Endometrium (tissue), 2 donors: ENCODE measurements around the gene ARHGAP45.
"Not testable (repeated sequence)": the region's sequence is repeated elsewhere in the genome, so short reads cannot be mapped to it uniquely, and the experiment has no call there.

Source experiments
- FAIRE-seq: peaks from 2 replicates; lab custom pipeline; 2012; peaks lifted over from hg19 to GRCh38; lab: Jason Lieb, UNC
- donor health status: control.
- donor health status: control.

ARHGAP45 gene, protein sequence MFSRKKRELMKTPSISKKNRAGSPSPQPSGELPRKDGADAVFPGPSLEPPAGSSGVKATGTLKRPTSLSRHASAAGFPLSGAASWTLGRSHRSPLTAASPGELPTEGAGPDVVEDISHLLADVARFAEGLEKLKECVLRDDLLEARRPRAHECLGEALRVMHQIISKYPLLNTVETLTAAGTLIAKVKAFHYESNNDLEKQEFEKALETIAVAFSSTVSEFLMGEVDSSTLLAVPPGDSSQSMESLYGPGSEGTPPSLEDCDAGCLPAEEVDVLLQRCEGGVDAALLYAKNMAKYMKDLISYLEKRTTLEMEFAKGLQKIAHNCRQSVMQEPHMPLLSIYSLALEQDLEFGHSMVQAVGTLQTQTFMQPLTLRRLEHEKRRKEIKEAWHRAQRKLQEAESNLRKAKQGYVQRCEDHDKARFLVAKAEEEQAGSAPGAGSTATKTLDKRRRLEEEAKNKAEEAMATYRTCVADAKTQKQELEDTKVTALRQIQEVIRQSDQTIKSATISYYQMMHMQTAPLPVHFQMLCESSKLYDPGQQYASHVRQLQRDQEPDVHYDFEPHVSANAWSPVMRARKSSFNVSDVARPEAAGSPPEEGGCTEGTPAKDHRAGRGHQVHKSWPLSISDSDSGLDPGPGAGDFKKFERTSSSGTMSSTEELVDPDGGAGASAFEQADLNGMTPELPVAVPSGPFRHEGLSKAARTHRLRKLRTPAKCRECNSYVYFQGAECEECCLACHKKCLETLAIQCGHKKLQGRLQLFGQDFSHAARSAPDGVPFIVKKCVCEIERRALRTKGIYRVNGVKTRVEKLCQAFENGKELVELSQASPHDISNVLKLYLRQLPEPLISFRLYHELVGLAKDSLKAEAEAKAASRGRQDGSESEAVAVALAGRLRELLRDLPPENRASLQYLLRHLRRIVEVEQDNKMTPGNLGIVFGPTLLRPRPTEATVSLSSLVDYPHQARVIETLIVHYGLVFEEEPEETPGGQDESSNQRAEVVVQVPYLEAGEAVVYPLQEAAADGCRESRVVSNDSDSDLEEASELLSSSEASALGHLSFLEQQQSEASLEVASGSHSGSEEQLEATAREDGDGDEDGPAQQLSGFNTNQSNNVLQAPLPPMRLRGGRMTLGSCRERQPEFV

DNA sequence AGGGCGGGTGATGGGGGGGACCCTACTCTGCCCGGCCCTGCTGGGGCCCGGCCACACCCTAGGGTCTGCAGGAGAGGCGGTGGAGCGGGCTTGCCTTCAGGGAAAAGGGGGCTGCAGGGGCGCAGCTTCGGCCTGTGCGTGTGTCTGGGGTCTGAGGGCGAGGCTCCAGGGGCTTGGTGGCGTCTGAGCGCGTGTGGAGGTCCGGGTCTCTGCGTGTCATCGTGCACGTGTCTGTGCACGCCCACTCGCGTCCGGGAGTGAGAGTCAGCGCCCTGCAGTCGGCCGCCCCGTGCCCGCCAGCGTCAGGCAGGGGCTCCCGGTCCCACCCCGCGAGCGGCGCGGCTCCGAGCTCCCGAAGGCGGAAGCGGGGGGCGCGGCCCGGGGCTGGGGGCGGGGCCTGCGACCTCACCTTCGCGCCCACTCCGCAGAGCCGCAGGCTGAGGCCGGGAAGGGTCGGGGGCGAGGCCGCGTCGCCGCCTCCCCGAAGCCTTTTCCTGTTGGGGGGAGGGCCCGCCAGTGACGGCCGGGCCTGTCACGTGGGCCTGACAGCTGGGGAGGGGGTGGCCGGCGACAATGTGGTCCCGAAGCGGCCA, at the start of gene ARHGAP45:
Gene ARHGAP45 (plus strand): TSS at position 420 of the 593 bp plus-strand sequence. CDS start 239 bp downstream, outside the sequence.
- no peak for FAIRE-seq

DNA sequence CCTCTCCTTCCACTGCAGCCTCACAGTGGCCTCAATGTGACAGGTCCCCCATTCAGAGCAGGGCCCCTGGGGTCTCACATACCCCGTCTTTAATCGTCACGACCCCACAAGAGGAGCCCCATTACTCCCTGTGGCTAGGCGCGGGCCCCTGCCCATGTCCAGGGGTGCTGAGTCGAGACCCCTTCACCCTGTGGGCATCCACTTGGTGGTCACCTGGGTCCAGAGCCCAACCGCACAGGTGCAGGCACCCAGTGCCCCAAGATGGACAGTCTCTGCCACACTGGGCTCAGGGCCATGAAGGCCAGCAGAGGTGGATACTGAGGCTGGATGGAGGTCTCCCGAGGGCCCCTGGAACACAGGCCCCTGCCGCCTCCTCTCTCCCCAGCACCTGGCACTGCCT, 49.1 kb upstream of the ARHGAP45 start:
- no peak for FAIRE-seq

DNA sequence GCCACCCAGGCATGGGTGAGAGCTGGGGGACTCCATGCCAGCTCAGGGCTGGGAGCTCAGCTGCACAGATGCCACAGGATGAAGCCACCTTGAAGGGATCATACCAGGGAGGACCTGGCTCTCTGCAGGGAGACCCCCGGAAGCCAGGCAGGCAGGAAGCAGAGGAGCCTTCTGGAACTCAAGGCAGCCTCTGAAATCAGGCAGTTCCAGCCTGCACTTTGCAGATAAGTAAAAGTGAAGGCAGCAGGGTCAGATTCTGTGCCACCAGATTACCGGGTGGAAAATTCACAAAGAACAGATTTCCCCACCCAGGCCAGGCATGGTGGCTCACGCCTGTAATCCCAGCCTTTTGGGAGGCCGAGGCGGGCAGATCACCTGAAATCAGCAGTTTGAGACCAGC, 48.6 kb upstream of the ARHGAP45 start:
- no peak for FAIRE-seq

DNA sequence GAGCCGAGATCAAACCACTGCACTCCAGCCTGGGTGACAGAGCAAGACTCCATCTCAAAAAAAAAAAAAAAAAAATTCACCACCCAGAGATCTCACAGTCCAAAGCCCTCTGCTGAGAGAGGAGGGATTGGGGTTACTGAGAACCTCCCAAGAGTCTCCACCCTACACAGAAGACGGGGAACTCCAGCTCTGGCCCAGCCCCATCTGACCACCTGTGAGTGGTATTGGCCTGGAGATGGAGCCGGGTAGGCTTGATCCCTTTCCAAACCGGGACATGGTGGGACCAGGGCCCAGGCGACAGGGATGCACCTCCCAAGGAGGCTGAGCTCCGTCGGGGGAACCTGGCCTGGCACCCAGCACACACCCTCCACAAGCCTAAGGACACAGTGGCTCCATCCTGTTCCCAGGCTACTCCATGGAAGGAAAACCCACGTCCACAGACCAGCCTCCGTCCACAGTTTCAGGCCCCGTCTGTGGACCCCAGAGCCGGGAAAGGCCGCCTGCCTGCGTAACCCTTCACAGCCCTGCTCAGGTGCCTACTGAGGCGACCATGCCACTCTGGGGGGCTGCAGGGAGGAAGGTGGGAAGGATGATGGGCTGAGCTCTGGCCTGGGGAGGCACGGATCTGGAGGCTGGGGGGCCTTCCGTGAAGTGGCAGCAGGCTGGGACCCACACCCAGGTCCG, 47.9 kb upstream of the ARHGAP45 start:
- FAIRE-seq, result no peak

DNA sequence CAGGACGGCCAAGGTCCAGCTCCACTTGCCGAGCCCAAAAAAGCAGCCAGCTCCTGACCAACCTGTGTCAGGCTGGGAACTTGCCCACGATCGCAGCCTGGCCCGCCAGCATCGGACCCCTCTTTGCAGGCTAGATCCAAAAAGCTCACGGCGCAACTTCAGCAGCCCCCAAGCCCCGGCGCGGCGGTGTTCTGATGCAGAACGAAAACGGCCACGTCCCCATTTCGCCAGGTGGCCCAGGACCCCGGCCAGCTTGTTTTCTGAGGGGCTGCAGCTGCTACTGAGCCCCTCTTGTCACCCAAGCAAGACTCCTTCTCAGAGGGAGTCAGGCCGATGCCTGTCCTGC, 47.4 kb upstream of the ARHGAP45 start:
- no peak for FAIRE-seq

DNA sequence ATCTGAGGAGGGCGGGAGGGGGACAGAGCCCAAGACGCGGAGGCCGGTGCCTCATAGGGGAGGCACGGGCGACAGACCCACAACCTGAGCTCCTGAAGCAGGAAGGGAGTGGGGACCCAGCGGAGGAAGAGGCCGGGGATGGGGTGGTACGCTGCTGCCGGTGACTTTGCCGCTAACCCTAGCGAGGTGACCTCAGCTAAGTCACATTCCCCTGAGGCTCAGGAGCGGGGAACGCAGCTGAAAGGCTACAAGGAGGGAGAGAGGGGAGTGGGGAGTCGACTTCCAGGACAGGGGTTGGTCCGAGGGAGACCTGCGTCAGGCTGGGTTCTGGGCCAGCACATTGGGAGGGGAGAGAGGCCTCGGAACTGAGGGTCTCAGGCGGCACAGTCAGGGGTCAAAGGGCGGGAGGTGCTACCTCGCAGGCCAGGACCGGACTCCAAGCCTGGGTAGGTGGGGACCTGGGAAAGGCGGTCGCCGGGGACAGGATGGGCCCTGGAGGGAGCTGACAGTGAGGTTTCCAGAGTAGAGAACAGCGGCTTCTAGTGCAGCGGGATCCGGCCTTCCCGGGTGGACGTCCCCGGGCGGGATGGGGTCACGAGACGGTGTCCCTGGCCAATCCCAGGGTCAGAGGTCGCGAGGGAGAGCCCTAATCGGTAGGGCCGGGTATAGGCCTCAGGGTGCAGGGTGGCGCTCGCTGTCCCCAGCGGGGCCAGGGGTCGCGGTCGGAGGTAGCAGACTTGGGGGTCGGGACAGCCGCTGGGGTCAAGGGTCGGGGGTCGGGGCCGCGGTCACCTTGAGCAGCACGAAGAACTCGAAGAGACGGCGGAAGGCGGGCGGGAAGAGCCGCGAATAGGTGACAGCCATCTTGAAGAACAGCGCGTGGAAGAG, 46.7 kb upstream of the ARHGAP45 start:
- no peak for FAIRE-seq

DNA sequence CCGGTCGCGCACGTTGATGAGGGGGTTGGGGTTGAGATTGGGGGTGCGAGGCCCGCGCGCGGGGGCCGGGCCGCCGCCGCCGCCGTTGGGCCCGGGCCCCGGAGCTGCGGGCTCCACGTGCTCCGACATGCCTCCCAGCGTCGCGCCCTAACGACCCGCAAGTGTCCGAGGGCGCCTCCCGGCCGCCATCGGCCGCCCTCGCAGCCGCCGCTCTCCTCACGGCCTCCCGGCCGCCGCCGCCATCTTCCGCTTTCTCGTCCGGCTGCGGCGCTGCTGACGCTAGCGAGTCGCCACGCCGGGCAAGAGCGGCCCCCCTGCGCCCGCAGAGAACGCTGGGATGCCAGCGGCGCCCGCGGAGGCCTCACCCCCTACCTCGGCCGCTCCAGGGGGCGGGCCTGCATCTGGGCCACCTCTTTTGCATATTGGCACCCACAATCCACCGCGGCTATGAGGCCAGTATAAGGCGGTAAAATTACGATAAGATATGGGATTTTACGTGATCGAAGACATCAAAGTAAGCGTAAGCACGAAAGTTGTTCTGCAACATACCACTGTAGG, 46.0 kb upstream of the ARHGAP45 start, which contains the start of gene TMEM259:
Gene TMEM259 (minus strand): TSS at position 256 of the 558 bp plus-strand sequence. CDS start 127 bp downstream, at position 129.
- FAIRE-seq, result no peak

DNA sequence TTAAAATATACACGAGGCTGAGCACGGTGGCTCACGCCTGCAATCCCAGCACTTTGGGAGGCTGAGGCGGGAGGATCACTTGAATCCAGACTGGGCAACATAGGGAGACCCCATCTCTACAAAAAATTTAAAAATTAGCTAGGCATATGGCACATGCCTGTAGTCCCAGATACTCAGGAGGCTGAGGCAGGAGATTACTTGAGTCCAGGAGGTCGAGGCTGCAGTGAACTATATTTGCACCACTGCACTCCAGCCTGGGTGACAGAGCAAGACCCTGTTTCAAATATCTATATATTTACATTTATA, 43.1 kb upstream of the ARHGAP45 start:
- not testable (repeated sequence) for FAIRE-seq

DNA sequence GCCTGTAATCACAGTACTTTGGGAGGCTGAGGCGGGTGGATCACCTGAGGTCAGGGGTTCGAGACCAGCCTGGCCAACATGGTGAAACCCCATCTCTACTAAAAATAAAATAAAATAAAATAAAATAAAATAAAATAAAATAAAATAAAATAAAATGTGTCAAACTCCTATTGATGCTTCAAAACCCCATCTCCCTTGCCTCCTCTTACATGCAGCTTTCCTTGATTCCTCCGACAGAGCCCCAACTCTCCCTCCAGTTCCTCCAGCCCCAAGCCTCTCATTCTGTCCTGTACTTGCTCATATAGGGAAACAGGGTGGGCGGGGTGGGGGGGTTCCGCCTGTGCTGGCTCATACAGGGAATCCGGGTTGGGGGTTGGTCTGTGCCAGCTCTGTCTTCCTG, 41.9 kb upstream of the ARHGAP45 start:
- not testable (repeated sequence) for FAIRE-seq

DNA sequence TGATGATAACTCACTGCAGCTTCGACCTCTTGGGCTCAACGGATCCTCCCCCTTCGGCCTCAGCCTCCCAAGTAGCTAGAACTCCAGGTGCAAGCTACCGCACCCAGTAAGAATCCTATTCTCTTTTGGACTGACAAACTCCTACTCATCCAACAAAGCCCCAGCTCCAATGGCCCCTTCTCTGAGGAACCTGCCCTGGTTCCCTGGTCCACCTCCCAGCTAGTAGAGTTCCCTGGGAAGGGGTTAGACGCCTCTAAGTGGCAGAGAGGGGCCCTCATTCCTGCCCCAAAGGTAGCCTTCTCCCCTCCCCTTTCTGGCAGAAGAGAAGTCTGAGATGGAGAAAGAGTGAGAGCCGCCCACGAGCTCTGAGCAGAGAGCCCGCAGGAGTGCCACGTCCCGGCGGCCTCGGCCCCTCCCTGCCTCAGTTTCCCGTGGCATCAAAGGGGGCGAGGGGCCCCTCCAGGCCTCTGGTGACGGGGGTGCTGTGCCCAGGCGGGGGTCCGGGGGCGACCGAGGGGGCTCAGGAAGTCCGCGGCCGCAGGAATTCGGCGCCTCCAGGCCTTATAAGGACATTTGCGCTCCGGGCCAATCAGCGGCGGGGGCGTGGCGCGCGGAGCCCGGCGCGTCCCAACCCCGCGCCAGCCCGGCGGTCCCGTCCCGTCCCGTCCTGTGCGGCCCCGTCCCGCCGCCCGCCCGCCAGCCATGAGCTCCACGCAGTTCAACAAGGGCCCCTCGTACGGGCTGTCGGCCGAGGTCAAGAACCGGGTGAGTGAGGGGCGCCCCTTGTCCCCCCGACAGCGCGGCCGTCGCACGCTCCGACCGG, 40.8 kb upstream of the ARHGAP45 start, which contains the start of gene CNN2:
Gene CNN2 (plus strand): TSS at position 649 of the 823 bp plus-strand sequence. CDS start 54 bp downstream, at position 703.
- FAIRE-seq, result no peak

DNA sequence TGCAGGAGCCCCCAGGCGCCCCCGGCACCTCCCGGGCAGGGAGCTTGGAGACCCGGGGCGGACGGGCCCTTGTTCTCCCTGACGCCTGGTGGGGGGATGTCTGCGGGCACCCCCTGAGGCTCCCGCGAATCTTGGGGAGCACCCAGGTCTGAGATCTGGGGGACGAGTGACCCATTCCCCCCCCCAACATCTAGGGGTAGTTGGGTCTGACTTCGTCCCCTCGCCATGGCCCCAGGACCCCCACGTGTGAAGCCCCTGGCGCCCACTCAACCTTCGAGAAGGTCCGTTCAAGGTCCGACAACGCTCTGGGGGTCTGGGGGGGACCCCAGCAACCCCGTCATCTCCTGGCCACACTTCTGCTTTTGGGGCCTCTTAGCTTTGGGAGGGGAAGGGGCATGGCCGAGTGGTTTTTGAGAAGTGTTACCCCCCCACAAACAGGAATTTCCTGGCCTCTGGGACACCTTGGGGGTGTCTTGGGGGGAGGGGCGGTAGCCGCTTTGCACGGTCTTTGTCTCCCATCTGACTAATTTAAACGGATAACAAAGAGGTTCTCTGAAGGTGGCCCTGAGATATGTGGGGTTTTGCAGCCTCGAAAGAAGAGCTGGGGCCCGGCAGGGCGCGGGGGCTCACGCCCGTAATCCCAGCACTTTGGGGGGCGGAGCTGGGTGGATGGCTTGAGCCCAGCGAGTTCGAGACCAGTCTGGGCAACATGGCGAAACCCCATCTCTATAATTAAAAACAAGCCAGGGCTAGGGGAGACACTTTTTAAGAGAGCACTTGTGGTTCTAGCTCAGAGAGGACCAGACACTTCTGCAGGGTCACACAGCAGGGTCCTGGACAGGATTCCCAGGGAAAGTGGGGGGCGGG, 40.0 kb upstream of the ARHGAP45 start:
- FAIRE-seq, result no peak

DNA sequence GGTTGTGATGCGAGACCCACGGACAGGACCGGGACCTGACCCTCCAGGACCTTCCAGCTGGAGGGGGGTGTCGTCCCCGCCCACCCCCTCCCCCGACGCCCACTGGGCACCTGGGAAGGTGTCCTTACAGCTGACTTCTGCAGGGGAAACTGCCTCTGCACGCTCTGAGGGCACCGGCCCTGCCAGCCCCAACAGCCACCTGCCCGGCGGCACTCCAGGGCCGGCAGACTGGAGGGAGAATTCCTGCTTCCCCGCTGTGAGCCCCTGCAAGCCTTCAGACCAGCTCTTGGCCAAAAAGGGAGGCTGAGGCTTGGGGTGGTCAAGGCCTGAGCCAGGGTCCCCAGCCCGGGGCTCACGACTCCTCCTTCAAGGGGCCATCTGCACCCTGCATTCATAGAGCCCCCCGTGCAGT, 39.3 kb upstream of the ARHGAP45 start:
- FAIRE-seq, result no peak

DNA sequence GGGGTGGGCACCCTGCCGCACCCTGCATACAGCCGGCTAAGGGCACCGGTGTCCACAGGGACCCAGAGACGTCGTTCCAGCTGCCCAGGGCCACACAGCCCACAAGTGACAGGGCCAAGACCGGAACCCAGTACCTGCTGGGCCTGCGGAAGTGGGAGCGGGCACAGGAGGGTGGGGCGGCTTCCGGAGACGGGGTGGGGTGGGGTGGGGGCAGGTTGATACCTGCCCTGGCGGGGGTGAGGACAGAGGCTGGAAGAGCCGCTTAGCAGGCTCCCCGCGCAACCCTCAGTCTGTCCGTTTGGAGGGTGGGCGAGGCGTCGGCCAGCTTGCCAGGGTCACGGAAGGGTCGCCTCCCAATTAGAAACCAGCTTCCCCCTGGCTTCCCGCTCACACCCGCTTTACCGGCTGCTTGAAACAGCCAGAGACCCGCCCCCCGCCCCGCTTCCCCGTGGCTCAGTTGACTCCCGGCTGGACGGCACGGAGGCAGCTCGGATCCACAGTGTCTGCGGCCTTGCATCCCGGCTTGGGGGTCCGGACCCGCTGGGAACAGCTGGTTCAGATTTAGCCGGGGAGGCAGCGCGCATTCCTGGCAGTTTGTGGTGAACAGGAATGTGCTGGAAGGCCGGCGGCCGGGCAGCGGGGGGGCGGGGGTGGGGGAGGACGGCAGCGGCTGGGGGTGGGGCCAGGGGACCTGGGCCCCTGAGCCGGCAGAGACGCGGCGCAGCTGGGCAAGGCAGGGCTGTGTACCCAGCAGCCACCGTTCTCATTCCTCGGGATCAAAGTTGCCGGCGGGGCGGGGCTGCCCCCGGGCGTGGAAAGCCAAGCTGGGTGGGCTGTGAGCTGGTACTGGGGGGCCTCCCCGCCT, 38.7 kb upstream of the ARHGAP45 start:
- FAIRE-seq, result no peak

DNA sequence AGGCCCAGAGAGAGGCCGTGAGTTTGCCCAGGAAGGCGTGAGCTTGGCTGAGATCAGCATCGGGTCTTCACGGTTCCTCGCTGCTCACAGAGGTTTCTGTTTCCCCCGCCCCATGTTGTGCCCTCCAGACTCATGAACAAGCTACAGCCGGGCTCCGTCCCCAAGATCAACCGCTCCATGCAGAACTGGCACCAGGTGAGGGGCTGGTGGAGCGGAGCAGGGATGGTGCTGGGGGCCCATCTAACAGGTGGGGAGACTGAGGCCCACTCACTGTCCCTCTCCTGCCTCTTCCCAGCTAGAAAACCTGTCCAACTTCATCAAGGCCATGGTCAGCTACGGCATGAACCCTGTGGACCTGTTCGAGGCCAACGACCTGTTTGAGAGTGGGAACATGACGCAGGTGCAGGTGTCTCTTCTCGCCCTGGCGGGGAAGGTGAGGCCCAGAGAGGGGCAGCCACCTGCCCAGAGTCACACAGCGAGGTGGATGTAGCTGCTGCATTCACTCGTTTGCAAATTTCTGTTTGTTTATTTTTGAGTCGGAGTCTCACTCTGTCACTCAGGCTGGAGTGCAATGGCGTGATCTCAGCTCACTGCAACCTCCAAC, 34.6 kb upstream of the ARHGAP45 start:
- FAIRE-seq, result no peak

DNA sequence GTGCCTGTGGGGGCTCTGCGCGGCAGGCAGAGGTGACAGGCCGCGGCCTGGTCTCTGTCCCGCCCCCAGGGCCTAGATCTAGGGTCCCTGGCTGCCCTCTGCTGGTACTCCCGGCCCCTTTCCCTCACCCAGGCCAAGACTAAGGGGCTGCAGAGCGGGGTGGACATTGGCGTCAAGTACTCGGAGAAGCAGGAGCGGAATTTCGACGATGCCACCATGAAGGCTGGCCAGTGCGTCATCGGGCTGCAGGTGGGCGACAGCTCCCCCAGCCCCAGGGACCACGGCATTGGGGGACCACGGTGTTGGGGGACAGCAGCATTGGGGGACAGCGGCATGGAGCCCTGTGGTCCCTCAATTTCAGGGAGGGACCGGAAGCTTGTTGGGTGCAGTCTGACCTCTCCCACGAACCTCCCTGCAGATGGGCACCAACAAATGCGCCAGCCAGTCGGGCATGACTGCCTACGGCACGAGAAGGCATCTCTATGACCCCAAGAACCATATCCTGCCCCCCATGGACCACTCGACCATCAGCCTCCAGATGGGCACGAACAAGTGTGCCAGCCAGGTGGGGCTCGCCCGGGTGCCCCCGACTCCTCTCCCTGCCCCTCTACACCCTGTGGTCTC, 30.9 kb upstream of the ARHGAP45 start:
- no peak for FAIRE-seq

DNA sequence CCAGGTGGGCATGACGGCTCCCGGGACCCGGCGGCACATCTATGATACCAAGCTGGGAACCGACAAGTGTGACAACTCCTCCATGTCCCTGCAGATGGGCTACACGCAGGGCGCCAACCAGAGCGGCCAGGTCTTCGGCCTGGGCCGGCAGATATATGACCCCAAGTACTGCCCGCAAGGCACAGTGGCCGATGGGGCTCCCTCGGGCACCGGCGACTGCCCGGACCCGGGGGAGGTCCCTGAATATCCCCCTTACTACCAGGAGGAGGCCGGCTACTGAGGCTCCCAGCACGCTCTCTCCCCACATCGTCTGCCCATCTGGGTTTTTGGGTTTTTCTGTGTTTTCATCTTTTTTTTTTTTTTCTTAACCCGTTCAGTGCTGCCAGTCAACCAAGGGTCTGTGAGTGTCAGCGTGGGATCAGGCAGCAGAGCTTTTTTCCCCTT, 29.3 kb upstream of the ARHGAP45 start:
- FAIRE-seq, result no peak
